IMR-90 (cell line): ENCODE data around the gene CSF1.

Source experiments
- CTCF ChIP-seq: conservative IDR thresholded peaks from 2 replicates; pipeline ENCODE4 v1.5.1; 2012; ENCODE audit warnings: mild to moderate bottlenecking, low read depth, low read length, improper control_type of control experiment
- RAD21 ChIP-seq: IDR thresholded peaks from 2 replicates; pipeline ENCODE4 v1.6.1; 2012; ENCODE audit warnings: low read length, improper control_type of control experiment

GRCh38 chr1:109887884-109888283 lies 22.8 kb upstream of the CSF1 start:
- TF ChIP-seq RAD21 (no peak), CTCF (no peak)
